K562 (cell line): ENCODE measurements around the gene TTLL10. TPM values are rescaled to one million over a fixed set of nuclear protein-coding genes. Genes with fewer than 3 reads are reported as not detected.

ENCODE experiments used
- C11orf30 ChIP-seq: fragments of 450-650 bp; IDR thresholded peaks from 2 replicates; pipeline ENCODE4 v1.6.1; 2016; ENCODE audit warnings: low read depth, mild to moderate bottlenecking
- COPS2 ChIP-seq: fragments of 450-650 bp; conservative IDR thresholded peaks from 2 replicates; pipeline ENCODE4 v1.6.1; 2016; ENCODE audit warnings: mild to moderate bottlenecking, moderate library complexity
- CREM ChIP-seq: IDR thresholded peaks from 2 replicates; pipeline ENCODE4 v1.6.1; 2014; ENCODE audit warnings: antibody characterized with exemption, low read depth
- FOXA1 ChIP-seq: fragments of 450-650 bp; IDR thresholded peaks from 2 replicates; pipeline ENCODE4 v1.6.1; 2016; ENCODE audit warnings: mild to moderate bottlenecking, borderline replicate concordance
- JUND ChIP-seq, 2 experiments: IDR thresholded peaks; 2 replicates in 1 of 2; 3 replicates in 1 of 2; pipeline ENCODE4 v1.6.1; 2011; ENCODE audit warnings: borderline replicate concordance in 2 of 2, low read depth in 2 of 2, low read length in 2 of 2, improper control_type of control experiment in 1 of 2, missing biosample characterization in 1 of 2, missing genetic modification characterization in 1 of 2, missing genetic modification reagents in 1 of 2
- KLF1 ChIP-seq: fragments of 450-650 bp; IDR thresholded peaks from 2 replicates; pipeline ENCODE4 v1.6.1; 2016; ENCODE audit warnings: missing genetic modification characterization, missing compliant biosample characterization
- MBD2 ChIP-seq: sonication (generic); IDR thresholded peaks from 2 replicates; pipeline ENCODE4 v1.6.1; 2016; ENCODE audit warnings: low read depth, borderline replicate concordance
- NFIC ChIP-seq: fragments of 450-650 bp; IDR thresholded peaks from 2 replicates; pipeline ENCODE4 v1.6.1; 2017; ENCODE audit warnings: mild to moderate bottlenecking, inconsistent platforms
- PHB2 ChIP-seq: fragments of 450-650 bp; IDR thresholded peaks from 2 replicates; pipeline ENCODE4 v1.6.1; 2017; ENCODE audit warnings: low read depth
- RBM22 ChIP-seq: fragments of 200-400 bp; formaldehyde crosslinking; IDR thresholded peaks from 2 replicates; pipeline ENCODE4 v1.6.1; 2018; ENCODE audit warnings: low read length, low read depth; ENCODE audit not compliant: poor library complexity, severe bottlenecking
- RFX5 ChIP-seq: IDR thresholded peaks from 2 replicates; pipeline ENCODE4 v1.6.1; 2011; ENCODE audit warnings: low read depth, mild to moderate bottlenecking, improper control_type of control experiment, low read length
- SMARCC2 ChIP-seq: fragments of 450-650 bp; IDR thresholded peaks from 2 replicates; pipeline ENCODE4 v1.6.1; 2017; ENCODE audit warnings: antibody characterized with exemption, moderate library complexity, mild to moderate bottlenecking, low read depth
- SNRNP70 ChIP-seq: fragments of 200-400 bp; formaldehyde crosslinking; optimal IDR thresholded peaks from 2 replicates; pipeline ENCODE3; 2017; ENCODE audit warnings: low read depth, low read length
- TEAD1 ChIP-seq, 2 experiments: fragments of 450-650 bp in 1 of 2; sonication (generic) in 1 of 2; formaldehyde crosslinking; IDR thresholded peaks; 2 replicates each; pipeline versions ENCODE4 v1.4.0 to v1.8.0; 2020 to 2022; ENCODE audit warnings: mild to moderate bottlenecking in 2 of 2, missing genetic modification reagents in 1 of 2
- TRIM24 ChIP-seq, 2 experiments: fragments of 450-650 bp; IDR thresholded peaks; 2 replicates each; pipeline ENCODE4 v1.6.1; 2016
- ZC3H11A ChIP-seq: IDR thresholded peaks from 2 replicates; pipeline ENCODE4 v1.6.1; 2012; ENCODE audit warnings: low read depth, low read length, improper control_type of control experiment
- ZNF165 ChIP-seq: fragments of 250-450 bp; sonication (Bioruptor Pico); IDR thresholded peaks from 2 replicates; pipeline ENCODE4 v1.4.0; 2020; ENCODE audit warnings: borderline replicate concordance
- ZNF184 ChIP-seq: sonication (generic); formaldehyde crosslinking; IDR thresholded peaks from 2 replicates; pipeline ENCODE4 v1.5.0; 2020; ENCODE audit warnings: missing genetic modification reagents
- polyA plus RNA-seq, 8 experiments: library from polyadenylated mRNA; depleted of rRNA in 4 of 8; stranded (reverse) in 5 of 8; unstranded in 3 of 8; fragments of >200 nt; fragmentation: Nextera tagmentation in 2 of 8; fragmentation: Illumina TruSeq in 1 of 8; extraction: Ambion mirVana in 2 of 8; extraction: Trizol in 1 of 8; gene quantifications; 2 replicates each; pipeline versions ENCODE4 v1.2.1 to v1.2.3, GENCODE V29; 2011 to 2014; ENCODE audit warnings: inconsistent platforms in 1 of 8, missing spikeins in 1 of 8
- total RNA-seq, 7 experiments: library from RNA; depleted of rRNA in 6 of 7; stranded (reverse); fragments of >200 nt in 6 of 7; fragmentation: Illumina TruSeq in 2 of 7; extraction: Trizol in 2 of 7; gene quantifications; 2 replicates each; pipeline versions ENCODE4 v1.2.1 to v1.2.3, GENCODE V29; 2011 to 2021; ENCODE audit warnings: low replicate concordance in 1 of 7
- TF ChIP-seq, protein P1 (sequence below): fragments of 250-450 bp; sonication (Bioruptor Pico); IDR thresholded peaks from 2 replicates; pipeline ENCODE4 v1.4.0; 2020; ENCODE audit warnings: mild to moderate bottlenecking
- TF ChIP-seq, protein P2 (sequence below): fragments of 250-450 bp; sonication (Bioruptor Pico); IDR thresholded peaks from 2 replicates; pipeline ENCODE4 v1.5.0; 2021
- TF ChIP-seq, protein P3 (sequence below): conservative IDR thresholded peaks from 2 replicates; pipeline ENCODE4 v1.6.1; 2011; ENCODE audit warnings: low read depth, mild to moderate bottlenecking, low read length; ENCODE audit not compliant: control insufficient read depth
- TF ChIP-seq, protein P4 (sequence below): sonication (generic); formaldehyde crosslinking; IDR thresholded peaks from 2 replicates; pipeline ENCODE4 v1.8.0; 2023; ENCODE audit warnings: mild to moderate bottlenecking, missing genetic modification reagents
- TF ChIP-seq, protein P5 (sequence below): IDR thresholded peaks from 2 replicates; pipeline ENCODE4 v1.6.1; 2012; ENCODE audit warnings: low read depth, low read length, improper control_type of control experiment, borderline replicate concordance

The TTLL10 gene
- total and polyA plus RNA-seq, 9 of the 15 experiments (the other 6 are each of a cell fraction or from before 2014, with no cell fraction given) = not detected

DNA sequence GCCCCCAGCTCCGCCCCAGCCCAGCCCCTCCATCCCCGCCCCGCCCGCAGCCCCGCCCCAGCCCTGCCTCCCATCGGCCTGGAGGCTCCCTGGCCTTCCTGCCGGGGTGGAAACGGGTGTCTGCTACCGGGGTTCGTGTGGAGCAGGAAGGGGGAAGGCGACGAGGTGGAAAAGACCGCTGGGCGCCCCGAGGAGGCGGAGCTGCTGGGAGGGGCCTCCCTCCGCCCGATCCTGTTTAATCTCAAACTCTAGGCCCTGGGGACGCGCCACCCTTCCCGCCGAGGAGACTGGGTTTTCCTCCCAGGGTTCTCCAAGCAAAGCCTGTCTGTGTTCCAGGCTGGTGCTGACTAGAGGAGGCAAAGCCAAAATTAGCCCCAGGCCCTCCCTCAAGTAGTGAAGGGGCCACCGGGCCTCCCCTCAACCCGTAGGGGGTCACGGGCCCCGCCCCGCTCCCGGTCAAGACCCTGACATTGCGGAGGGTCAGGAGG, 16.2 kb upstream of the TTLL10 start (continued):
- TF ChIP-seq, protein P1, sequence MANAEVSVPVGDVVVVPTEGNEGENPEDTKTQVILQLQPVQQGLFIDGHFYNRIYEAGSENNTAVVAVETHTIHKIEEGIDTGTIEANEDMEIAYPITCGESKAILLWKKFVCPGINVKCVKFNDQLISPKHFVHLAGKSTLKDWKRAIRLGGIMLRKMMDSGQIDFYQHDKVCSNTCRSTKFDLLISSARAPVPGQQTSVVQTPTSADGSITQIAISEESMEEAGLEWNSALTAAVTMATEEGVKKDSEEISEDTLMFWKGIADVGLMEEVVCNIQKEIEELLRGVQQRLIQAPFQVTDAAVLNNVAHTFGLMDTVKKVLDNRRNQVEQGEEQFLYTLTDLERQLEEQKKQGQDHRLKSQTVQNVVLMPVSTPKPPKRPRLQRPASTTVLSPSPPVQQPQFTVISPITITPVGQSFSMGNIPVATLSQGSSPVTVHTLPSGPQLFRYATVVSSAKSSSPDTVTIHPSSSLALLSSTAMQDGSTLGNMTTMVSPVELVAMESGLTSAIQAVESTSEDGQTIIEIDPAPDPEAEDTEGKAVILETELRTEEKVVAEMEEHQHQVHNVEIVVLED = 0 out of 2 replicates have a peak, but pooled peaks have one; percentile 15
- TF ChIP-seq FOXA1 (no peak), ZC3H11A (no peak), TRIM24 (IDR thresholded peaks at IDR 0.05) (no peak), C11orf30 (no peak), MBD2 (peak; percentile 30; the same call in 1 of the 2 replicates), ZNF184 (CRISPR knock-in tag) (no peak), PHB2 (no peak), CREM (no peak), TEAD1 (CRISPR knock-in tag; IDR thresholded peaks at IDR 0.05) (no peak), KLF1 (tag) (peak; percentile 34; the same call in 1 of the 2 replicates), JUND (IDR thresholded peaks at IDR 0.05; ENCODE audit: borderline replicate concordance, low read depth, low read length) (peak; percentile 35; the same call in 1 of the 2 replicates), JUND (tag; IDR thresholded peaks at IDR 0.05; ENCODE audit: borderline replicate concordance, low read depth, low read length) (no peak), NFIC (peak; percentile 37), RFX5 (no peak), SNRNP70 (no peak), SMARCC2 (no peak), ZNF165 (CRISPR knock-in tag) (0 out of 2 replicates have a peak, but pooled peaks have one; percentile 29), RBM22 (no peak), COPS2 (no peak)
- TF ChIP-seq, protein P2, sequence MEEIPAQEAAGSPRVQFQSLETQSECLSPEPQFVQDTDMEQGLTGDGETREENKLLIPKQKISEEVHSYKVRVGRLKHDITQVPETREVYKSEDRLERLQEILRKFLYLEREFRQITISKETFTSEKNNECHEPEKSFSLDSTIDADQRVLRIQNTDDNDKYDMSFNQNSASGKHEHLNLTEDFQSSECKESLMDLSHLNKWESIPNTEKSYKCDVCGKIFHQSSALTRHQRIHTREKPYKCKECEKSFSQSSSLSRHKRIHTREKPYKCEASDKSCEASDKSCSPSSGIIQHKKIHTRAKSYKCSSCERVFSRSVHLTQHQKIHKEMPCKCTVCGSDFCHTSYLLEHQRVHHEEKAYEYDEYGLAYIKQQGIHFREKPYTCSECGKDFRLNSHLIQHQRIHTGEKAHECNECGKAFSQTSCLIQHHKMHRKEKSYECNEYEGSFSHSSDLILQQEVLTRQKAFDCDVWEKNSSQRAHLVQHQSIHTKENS (CRISPR knock-in tag) = no peak
- TF ChIP-seq, protein P3, sequence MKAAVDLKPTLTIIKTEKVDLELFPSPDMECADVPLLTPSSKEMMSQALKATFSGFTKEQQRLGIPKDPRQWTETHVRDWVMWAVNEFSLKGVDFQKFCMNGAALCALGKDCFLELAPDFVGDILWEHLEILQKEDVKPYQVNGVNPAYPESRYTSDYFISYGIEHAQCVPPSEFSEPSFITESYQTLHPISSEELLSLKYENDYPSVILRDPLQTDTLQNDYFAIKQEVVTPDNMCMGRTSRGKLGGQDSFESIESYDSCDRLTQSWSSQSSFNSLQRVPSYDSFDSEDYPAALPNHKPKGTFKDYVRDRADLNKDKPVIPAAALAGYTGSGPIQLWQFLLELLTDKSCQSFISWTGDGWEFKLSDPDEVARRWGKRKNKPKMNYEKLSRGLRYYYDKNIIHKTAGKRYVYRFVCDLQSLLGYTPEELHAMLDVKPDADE = no peak; the same call in 1 of the 2 replicates
- TF ChIP-seq, protein P4, sequence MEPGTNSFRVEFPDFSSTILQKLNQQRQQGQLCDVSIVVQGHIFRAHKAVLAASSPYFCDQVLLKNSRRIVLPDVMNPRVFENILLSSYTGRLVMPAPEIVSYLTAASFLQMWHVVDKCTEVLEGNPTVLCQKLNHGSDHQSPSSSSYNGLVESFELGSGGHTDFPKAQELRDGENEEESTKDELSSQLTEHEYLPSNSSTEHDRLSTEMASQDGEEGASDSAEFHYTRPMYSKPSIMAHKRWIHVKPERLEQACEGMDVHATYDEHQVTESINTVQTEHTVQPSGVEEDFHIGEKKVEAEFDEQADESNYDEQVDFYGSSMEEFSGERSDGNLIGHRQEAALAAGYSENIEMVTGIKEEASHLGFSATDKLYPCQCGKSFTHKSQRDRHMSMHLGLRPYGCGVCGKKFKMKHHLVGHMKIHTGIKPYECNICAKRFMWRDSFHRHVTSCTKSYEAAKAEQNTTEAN (CRISPR knock-in tag) = no peak
- TF ChIP-seq, protein P5, sequence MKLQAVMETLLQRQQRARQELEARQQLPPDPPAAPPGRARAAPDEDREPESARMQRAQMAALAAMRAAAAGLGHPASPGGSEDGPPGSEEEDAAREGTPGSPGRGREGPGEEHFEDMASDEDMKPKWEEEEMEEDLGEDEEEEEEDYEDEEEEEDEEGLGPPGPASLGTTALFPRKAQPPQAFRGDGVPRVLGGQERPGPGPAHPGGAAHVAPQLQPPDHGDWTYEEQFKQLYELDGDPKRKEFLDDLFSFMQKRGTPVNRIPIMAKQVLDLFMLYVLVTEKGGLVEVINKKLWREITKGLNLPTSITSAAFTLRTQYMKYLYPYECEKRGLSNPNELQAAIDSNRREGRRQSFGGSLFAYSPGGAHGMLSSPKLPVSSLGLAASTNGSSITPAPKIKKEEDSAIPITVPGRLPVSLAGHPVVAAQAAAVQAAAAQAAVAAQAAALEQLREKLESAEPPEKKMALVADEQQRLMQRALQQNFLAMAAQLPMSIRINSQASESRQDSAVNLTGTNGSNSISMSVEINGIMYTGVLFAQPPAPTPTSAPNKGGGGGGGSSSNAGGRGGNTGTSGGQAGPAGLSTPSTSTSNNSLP = no peak
